Measurements from ENCODE around the gene CALD1.

CALD1 gene

DNA sequence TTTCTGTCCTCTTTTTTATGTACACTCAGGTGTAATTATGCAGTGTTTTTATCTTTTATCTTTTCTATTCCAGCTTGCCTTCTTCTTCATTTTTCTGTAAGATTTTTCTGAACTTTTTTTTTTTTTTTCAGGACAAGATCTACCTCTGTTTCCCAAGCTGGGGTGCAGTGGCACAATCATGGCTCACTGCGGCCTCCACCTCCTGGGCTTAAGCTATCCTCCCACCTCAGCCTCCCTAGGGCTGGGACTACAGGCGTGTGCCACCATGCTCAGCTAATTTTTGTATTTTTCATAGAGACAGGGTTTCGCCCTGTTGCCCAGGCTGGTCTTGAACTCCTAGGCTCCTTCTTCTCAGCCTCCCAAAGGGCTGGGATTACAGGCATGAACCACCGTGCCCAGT, 6.3 kb upstream of the CALD1 start:
- no peak overlapping the region for H3K4me3 ChIP-seq
- peaks cover 61% of the 10 kb centered on the region for H3K4me1 ChIP-seq
- H3K27me3 ChIP-seq: no peaks in the 10 kb centered on the region
- peak overlapping the region; percentile 3; the same call in 1 of the 2 replicates for H3K27ac ChIP-seq
- no peaks in the 10 kb centered on the region for H3K9me3 ChIP-seq
- H3K4me2 ChIP-seq: no peak overlapping the region
- no peak for TF ChIP-seq Cebpa-rat (IDR thresholded peaks at IDR 0.05)
- no peak overlapping the region for H3K9ac ChIP-seq
- H4K20me1 ChIP-seq: no peaks in the 10 kb centered on the region
- no peaks in the 10 kb centered on the region for H3K36me3 ChIP-seq

DNA sequence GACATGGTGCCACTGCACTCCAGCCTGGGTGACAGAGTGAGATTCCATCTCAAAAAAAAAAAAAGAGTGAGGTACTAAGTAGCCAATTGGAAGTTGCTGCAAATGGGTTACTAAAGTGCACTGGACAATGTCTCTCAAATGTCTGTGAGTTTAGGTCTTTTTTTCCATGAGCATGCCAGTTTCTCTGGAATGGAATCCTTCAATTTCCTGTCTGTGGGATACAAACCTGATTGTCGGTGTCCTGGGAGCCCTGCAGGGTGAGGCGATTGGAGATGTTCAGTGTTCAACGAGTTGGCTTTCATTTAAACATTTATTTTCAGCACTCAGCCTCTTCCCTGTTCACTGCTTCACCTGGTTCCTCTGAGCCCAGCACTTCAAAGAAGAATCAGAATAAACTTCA, 5.3 kb upstream of the CALD1 start:
- Histone ChIP-seq H3K27me3 (no peaks in the 10 kb centered on the region), H3K27ac (no peak overlapping the region), H3K4me2 (no peak overlapping the region), H3K4me1 (peaks cover 61% of the 10 kb centered on the region), H3K36me3 (no peaks in the 10 kb centered on the region), H3K4me3 (no peak overlapping the region), H3K9me3 (no peaks in the 10 kb centered on the region), H3K9ac (no peak overlapping the region), H4K20me1 (no peaks in the 10 kb centered on the region)
- no peak for TF ChIP-seq Cebpa-rat (IDR thresholded peaks at IDR 0.05)

DNA sequence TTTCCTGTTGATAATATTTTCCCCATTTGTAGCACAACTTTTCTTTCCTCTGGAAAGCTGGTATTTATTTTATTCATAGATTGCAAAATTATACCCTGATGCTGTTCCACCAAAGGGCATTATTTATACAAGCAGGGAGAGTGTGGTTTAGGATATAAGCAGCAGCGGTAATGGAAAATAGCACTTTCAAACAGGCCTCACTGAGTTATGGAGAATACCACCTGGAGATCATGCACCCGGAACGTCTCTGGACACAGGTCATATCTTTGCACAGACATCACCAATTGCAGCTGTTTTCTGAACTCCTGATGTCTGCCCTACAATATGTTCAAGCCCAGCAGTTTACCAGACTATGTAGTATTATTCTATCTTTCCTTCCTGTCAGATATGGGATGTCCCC, 2.0 kb upstream of the CALD1 start:
- Histone ChIP-seq H3K4me3 (no peak overlapping the region), H3K9me3 (no peaks in the 10 kb centered on the region), H3K4me2 (peak overlapping the region; percentile 82), H3K36me3 (no peaks in the 10 kb centered on the region), H3K4me1 (peaks cover 58% of the 10 kb centered on the region), H3K9ac (no peak overlapping the region), H3K27ac (peak overlapping the region; percentile 63; the same call in 1 of the 2 replicates), H3K27me3 (no peaks in the 10 kb centered on the region), H4K20me1 (no peaks in the 10 kb centered on the region)
- no peak for TF ChIP-seq Cebpa-rat (IDR thresholded peaks at IDR 0.05)

DNA sequence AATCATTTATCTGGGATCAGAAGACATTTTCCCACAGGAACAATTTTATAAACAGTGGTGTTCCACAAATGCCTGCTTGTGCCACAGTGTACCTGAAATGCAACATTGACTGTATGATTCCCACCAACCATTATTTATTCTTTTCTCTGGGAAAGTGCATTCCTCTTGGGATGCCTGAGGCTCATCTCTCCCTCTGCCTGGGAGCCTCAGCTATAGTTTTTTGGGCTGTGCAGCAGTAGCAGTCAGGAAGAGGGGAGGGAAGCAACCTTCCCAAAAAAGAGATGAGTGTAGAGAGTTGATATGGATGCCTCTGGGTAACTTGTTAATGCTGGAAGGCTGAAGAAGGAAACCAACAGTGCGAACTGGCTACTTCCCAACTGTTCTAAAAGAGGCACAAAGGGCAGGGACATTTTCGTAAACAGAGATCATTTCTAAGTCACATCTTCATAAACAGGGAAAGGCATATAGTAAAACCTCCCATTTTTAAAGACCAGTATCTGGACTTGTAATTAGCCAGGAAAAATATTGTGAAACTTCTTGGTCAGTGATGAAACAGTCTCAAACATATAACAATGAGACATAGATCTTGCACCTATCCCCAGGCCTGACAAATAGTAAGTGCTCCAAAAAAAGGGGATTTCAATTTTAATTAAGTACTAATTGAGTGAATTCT, 1.4 kb upstream of the CALD1 start:
- H3K9me3 ChIP-seq: peaks cover 4% of the 10 kb centered on the region; the same call in 1 of the 2 replicates
- H3K9ac ChIP-seq: peak overlapping the region; percentile 81; the same call in 1 of the 2 replicates
- H4K20me1 ChIP-seq: no peaks in the 10 kb centered on the region
- TF ChIP-seq Cebpa-rat (IDR thresholded peaks at IDR 0.05): no peak
- peaks cover 3% of the 10 kb centered on the region; the same call in 1 of the 2 replicates for H3K36me3 ChIP-seq
- peaks cover 63% of the 10 kb centered on the region for H3K4me1 ChIP-seq
- H3K4me2 ChIP-seq: peak overlapping the region; percentile 82
- H3K4me3 ChIP-seq: no peak overlapping the region
- H3K27me3 ChIP-seq: no peaks in the 10 kb centered on the region
- peak overlapping the region; percentile 63 for H3K27ac ChIP-seq

DNA sequence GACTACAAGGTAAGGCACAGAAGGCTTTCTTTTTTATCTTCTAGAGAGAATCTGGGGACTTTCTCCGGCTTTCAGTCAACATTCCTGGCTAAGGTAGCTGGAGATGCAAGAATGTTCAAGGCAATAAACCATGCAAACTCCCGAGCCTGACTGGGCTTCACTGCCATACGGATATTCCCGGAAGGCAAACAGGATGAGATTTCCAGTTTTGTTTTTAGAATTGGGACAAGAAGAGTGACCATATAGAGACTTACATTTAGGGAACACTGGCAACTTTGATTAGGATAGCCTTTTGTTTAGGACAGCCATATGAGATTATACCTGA, 269 bp downstream of the CALD1 start:
- Histone ChIP-seq H3K36me3 (peaks cover 18% of the 10 kb centered on the region), H3K27me3 (no peaks in the 10 kb centered on the region), H3K4me1 (peaks cover 75% of the 10 kb centered on the region), H3K9me3 (peaks cover 16% of the 10 kb centered on the region), H3K4me3 (peak overlapping the region; percentile 68), H3K9ac (peak overlapping the region; percentile 81), H4K20me1 (peaks cover 4% of the 10 kb centered on the region; the same call in 1 of the 2 replicates), H3K27ac (peak overlapping the region; percentile 79), H3K4me2 (peak overlapping the region; percentile 82)
- TF ChIP-seq Cebpa-rat (IDR thresholded peaks at IDR 0.05): no peak

DNA sequence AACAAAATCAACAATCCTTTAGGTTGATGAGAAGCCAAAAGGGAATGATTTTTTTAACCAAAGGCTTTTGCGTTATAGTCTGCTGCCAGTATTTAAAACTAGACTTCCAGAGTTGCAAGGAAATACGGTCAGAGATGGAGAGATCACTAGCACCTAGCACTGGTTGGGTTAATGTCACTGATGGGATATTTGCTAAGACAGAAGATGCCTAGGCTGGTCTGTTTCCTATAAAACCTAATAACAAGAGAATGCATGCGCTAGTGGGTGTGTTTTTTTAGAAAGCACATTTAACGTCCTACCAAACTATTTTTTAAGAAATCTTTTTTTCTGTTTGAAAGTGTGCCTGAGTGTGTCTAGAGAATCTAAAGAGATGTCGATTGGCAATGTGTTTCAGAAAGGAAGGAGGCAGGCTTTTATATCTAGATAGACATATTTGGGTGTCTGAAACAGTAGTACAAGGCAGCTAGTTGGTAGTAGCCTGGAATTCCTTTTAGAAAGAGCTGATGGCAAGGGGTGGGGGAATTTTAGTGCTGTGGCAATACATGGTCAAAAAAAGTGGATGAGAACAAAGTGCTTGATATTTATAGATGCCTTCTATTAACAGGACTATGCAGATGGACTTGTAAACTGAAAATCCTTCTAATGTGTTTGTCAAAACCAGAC, 863 bp downstream of the CALD1 start:
- Histone ChIP-seq H3K27ac (peak overlapping the region; percentile 79), H3K27me3 (no peaks in the 10 kb centered on the region), H3K9me3 (peaks cover 19% of the 10 kb centered on the region), H3K9ac (peak overlapping the region; percentile 81), H4K20me1 (peaks cover 4% of the 10 kb centered on the region; the same call in 1 of the 2 replicates), H3K4me3 (peak overlapping the region; percentile 68), H3K4me2 (peak overlapping the region; percentile 82), H3K4me1 (peaks cover 81% of the 10 kb centered on the region), H3K36me3 (peaks cover 24% of the 10 kb centered on the region)
- no peak for TF ChIP-seq Cebpa-rat (IDR thresholded peaks at IDR 0.05)

DNA sequence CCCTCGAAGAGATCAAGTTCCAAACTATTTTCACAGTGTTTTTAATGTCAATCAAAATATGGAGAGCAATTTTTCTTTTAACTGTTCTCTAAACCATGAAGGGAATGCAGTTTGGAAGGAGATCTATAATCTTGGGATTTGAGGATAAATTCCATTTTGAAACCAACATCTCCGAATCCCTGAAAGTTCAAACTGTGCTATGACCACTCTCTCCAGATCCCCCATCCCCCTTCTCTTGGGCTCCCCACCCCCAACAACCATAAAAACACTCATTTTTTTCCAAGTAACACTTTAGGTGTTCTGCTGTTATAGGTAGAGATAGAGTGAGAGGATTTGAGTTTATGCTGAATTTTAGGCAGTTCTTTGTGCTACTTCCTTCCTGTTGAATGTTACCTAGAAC, 1.7 kb downstream of the CALD1 start:
- Histone ChIP-seq H3K9me3 (peaks cover 19% of the 10 kb centered on the region), H3K27ac (peak overlapping the region; percentile 79), H3K4me2 (peak overlapping the region; percentile 82), H4K20me1 (peaks cover 4% of the 10 kb centered on the region; the same call in 1 of the 2 replicates), H3K36me3 (peaks cover 30% of the 10 kb centered on the region), H3K4me1 (peaks cover 90% of the 10 kb centered on the region), H3K27me3 (no peaks in the 10 kb centered on the region), H3K4me3 (peak overlapping the region; percentile 68), H3K9ac (peak overlapping the region; percentile 81)
- no peak for TF ChIP-seq Cebpa-rat (IDR thresholded peaks at IDR 0.05)

DNA sequence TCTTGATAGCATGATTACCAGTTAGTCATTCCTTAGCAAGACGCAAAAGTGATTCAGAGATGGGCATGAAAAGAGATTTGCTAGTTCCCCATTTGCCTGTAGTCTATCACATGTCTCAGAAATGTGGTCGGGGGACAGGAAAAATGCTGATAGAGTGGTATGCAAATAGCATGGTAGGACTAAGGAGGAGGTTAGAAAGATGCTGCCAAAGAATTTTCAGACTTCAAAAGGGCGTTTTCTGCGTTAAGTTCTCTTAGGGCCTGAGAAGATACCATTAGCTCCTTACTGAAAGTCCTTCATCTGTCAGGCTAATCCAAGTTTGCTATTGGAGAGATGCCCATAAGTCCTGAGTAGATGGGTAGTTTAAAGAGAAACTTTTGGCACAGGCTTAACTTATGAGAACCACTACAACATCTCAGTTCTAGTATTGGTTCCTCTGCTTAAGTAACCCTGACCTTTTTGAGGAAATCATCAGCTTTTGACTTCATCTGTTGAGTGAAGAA, 2.7 kb downstream of the CALD1 start:
- Histone ChIP-seq H3K27me3 (no peaks in the 10 kb centered on the region), H3K27ac (peak overlapping the region; percentile 79), H3K36me3 (peaks cover 30% of the 10 kb centered on the region), H3K9ac (peak overlapping the region; percentile 81; the same call in 1 of the 2 replicates), H3K4me2 (peak overlapping the region; percentile 82), H4K20me1 (peaks cover 4% of the 10 kb centered on the region; the same call in 1 of the 2 replicates), H3K4me3 (peak overlapping the region; percentile 68), H3K9me3 (peaks cover 19% of the 10 kb centered on the region), H3K4me1 (peaks cover 96% of the 10 kb centered on the region)
- no peak for TF ChIP-seq Cebpa-rat (IDR thresholded peaks at IDR 0.05)

DNA sequence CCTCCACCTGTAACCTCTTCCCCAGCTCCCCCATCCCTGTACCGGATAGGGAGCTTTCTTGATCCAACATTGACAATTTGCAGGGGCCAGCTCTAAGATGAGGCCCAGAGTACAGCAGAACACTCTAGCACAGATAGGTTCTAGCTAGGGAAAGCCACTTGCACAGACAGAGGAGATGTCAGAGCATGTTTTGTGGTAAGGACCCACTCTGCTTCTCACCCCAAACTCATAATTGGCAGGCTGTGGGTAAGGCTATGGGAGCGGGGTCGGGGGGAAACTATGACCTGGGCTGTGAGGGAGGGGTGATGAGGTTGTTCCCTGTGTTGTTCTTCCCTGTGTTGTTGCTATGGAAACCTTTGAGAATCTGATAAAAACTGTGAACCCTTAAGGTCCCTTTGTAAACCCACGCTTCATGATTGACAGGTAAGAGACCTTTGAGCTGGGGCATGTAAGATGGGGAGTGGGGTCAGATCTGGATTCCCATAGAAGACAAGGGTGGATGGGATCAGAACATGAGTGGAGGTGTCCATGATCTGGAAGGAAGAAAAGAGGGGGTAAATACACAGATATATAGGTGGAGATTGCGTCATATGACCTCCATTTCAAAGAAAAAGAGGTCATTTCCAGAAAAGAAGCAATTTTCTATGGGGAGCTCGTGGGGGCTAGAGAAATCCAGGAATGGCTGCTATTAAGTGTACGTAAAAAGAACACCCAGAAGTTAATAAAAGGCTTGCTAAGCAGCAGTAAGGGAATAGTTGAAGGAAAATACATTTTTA, 4.0 kb downstream of the CALD1 start:
- Histone ChIP-seq H4K20me1 (peaks cover 4% of the 10 kb centered on the region; the same call in 1 of the 2 replicates), H3K27me3 (no peaks in the 10 kb centered on the region), H3K36me3 (peaks cover 30% of the 10 kb centered on the region), H3K4me1 (peaks cover 96% of the 10 kb centered on the region), H3K9ac (peak overlapping the region; percentile 81; the same call in 1 of the 2 replicates), H3K9me3 (peaks cover 19% of the 10 kb centered on the region), H3K4me3 (peak overlapping the region; percentile 68), H3K4me2 (peak overlapping the region; percentile 82), H3K27ac (peak overlapping the region; percentile 58)
- TF ChIP-seq Cebpa-rat (IDR thresholded peaks at IDR 0.05): peak; percentile 68; the same call in 1 of the 2 replicates
